OCI-LY3 (cell line): Measurements from ENCODE around the gene ARR3.

Experiments
- EZH2phosphoT487 ChIP-seq: fragments of 200-600 bp; shearing (Covaris generic); IDR thresholded peaks from 2 replicates; pipeline ENCODE4 v1.6.1; 2018; ENCODE audit warnings: antibody characterized with exemption, mixed run types, low read depth
- TF ChIP-seq, protein P1 (sequence below): fragments of 200-600, 300-600 bp; sonication (generic); IDR thresholded peaks from 2 replicates; pipeline ENCODE4 v1.5.1; 2014; ENCODE audit warnings: antibody characterized with exemption, low read length, low read depth

GRCh38 chrX:70231666-70232065 is 36.5 kb upstream of the ARR3 start:
- TF ChIP-seq, protein P1, sequence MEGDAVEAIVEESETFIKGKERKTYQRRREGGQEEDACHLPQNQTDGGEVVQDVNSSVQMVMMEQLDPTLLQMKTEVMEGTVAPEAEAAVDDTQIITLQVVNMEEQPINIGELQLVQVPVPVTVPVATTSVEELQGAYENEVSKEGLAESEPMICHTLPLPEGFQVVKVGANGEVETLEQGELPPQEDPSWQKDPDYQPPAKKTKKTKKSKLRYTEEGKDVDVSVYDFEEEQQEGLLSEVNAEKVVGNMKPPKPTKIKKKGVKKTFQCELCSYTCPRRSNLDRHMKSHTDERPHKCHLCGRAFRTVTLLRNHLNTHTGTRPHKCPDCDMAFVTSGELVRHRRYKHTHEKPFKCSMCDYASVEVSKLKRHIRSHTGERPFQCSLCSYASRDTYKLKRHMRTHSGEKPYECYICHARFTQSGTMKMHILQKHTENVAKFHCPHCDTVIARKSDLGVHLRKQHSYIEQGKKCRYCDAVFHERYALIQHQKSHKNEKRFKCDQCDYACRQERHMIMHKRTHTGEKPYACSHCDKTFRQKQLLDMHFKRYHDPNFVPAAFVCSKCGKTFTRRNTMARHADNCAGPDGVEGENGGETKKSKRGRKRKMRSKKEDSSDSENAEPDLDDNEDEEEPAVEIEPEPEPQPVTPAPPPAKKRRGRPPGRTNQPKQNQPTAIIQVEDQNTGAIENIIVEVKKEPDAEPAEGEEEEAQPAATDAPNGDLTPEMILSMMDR = no peak
- TF ChIP-seq EZH2phosphoT487 = no peak
